ENCODE measurements around the gene SRP68. TPM values are rescaled to one million over a fixed set of nuclear protein-coding genes. Genes with fewer than 3 reads are reported as not detected.
"Not testable (repeated sequence)": the region's sequence is repeated elsewhere in the genome, so short reads cannot be mapped to it uniquely, and the experiment has no call there.

The SRP68 gene
- total RNA-seq, 8 experiments from 2014 or later = 21.2 to 70.9 (median 36.4) TPM

DNA sequence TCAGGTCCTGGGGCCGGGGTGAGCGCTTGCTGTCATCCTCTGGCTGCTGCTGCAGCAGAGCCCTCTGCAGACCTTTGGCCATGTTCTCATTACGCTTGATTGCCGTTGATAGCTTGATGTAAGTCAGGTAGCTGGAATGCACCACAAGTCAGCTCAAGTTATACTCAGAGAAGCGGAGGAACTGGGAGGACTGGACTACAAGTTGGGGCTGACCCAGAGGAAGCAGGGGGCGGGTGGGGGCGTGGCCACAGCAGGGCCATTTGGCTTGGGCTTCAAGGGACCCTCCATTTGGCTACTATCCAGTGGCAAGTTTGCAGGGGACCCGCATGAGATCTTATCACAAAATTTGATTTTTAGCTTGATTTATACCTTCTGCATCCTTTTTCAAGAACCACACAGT, 26.3 kb downstream of the SRP68 start:
- H3K27ac ChIP-seq = no peak overlapping the region
- ATAC-seq (replicated peaks in 6 of 8) = no peak
- 40 to 100% (median 85%) methylated on average over 1 to 2 of the region's 8 CpGs; no CpG with 5 or more reads in 2 of the 10 experiments for WGBS, 10 experiments
- peaks cover 0 to 17% of the 10 kb centered on the region in 2 donors for H3K4me1 ChIP-seq (replicated peaks in 1 of 2)
- in situ Hi-C loops (cut with MboI; ENCODE audit: low pct_unique_long_range_greater_than_20kb in 2 of 9, low sequenced_read_pairs in 9 of 9, unreplicated experiment in 9 of 9) = no loop called here
- no peak overlapping the region for H3K4me3 ChIP-seq

DNA sequence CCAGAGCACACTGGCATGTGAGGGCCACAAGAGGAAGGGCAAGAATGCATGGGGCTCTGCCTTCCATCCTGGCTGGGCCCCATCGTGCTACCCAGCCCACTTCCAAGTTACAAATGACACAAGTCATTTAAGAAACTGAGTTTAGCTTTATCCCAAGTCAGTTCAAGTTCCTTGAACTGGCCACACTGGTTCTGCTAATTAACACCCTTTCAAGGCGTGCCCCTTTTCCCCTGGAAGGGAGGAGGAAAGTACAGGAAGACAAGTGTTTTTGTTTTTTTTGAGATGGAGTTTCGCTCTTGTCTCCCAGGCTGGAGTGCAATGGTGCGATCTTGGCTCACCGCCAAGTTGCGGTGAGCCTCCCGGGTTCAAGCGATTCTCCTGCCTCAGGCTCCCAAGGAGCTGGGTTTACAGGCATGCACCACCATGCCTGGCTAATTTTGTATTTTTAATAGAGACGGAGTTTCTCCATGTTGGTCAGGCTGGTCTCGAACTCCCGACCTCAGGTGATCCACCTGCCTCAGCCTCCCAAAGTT, 27.8 kb downstream of the SRP68 start:
- H3K27ac ChIP-seq; in situ Hi-C loops (cut with MboI; ENCODE audit: low pct_unique_long_range_greater_than_20kb in 2 of 9, low sequenced_read_pairs in 9 of 9, unreplicated experiment in 9 of 9); H3K4me3 ChIP-seq; ATAC-seq (replicated peaks in 6 of 8): not testable (repeated sequence)
- peaks cover 4 to 12% of the 10 kb centered on the region in 2 donors for H3K4me1 ChIP-seq (replicated peaks in 1 of 2)
- 67 to 100% (median 95%) methylated on average over 2 to 6 of the region's 11 CpGs; no CpG with 5 or more reads in 3 of the 10 experiments for WGBS, 10 experiments

DNA sequence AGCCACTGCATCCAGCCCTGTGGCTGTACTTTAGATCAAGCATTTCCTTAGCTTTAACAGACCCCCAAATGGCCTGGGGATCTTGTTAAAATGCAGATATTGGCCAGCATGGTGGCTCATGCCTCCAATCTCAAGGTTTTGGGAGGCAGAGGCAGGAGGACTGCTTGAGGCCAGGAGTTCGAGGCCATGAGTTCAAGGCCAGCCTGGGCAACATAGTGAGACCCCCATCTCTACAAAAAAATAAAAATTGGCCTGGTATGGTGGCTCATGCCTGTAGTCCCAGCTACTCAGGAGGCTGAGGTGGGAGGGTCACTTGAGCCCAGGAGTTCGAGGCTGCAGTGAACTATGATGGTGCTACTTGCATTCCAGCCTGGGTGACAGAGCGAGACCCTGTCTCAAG, 29.4 kb downstream of the SRP68 start:
- ATAC-seq (replicated peaks in 6 of 8); in situ Hi-C loops (cut with MboI; ENCODE audit: low pct_unique_long_range_greater_than_20kb in 2 of 9, low sequenced_read_pairs in 9 of 9, unreplicated experiment in 9 of 9); H3K4me3 ChIP-seq; H3K27ac ChIP-seq; H3K4me1 ChIP-seq (replicated peaks in 1 of 2): not testable (repeated sequence)
- WGBS, 10 experiments = 92 to 100% (median 100%) methylated on average over 1 to 3 of the region's 3 CpGs; no CpG with 5 or more reads in 3 of the 10 experiments

DNA sequence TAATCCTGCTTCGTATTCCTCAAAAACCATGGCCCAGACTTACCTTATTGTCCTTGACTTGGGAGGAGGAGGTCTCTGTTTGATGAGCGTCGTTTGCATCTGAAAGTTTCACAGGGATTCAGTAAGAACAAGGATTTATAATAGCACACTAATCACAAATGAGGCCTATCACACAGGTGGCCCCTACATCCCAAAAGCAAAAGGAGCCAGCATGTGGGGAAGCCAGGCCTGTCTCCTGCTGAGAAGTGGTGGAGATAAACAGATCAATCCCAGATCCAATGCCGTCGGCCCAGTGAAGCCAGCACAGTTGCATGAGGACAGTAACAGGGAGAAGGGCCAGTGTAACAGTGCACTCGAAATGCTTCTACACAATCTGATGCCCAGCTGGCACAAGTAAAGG, 31.9 kb downstream of the SRP68 start:
- Histone ChIP-seq H3K4me3 (no peak overlapping the region), H3K27ac (no peak overlapping the region), H3K4me1 (replicated peaks in 1 of 2) (peaks cover 7 to 13% of the 10 kb centered on the region in 2 donors)
- WGBS, 10 experiments = 47 to 94% (median 67%) methylated on average over 1 to 5 of the region's 6 CpGs; no CpG with 5 or more reads in 2 of the 10 experiments
- no peak for ATAC-seq (replicated peaks in 6 of 8)
- in situ Hi-C loops (cut with MboI; ENCODE audit: low pct_unique_long_range_greater_than_20kb in 2 of 9, low sequenced_read_pairs in 9 of 9, unreplicated experiment in 9 of 9) = no loop called here

DNA sequence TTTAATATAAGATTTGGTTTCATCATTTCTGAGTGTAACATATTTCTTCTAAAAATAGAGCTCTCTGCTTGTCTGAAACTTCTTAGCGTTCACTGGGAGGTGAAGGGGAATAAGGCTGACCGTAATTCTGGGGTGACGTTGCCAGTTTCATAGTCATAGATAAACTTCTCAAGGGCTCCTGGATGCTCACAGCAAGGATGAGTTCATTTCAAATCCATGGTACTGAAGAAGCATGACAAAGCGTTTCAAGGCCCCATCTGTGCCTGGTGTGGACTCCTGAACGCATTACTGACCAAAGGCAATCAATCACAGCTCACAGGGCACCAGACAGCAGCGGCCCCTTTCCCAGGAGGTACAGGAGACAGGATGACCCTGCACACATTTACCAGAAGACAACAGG, 33.2 kb downstream of the SRP68 start:
- in situ Hi-C loops (cut with MboI; ENCODE audit: low pct_unique_long_range_greater_than_20kb in 2 of 9, low sequenced_read_pairs in 9 of 9, unreplicated experiment in 9 of 9) = no loop called here
- no peak overlapping the region for H3K27ac ChIP-seq
- 53 to 100% (median 80%) methylated on average over 2 to 5 of the region's 6 CpGs; no CpG with 5 or more reads in 2 of the 10 experiments for WGBS, 10 experiments

DNA sequence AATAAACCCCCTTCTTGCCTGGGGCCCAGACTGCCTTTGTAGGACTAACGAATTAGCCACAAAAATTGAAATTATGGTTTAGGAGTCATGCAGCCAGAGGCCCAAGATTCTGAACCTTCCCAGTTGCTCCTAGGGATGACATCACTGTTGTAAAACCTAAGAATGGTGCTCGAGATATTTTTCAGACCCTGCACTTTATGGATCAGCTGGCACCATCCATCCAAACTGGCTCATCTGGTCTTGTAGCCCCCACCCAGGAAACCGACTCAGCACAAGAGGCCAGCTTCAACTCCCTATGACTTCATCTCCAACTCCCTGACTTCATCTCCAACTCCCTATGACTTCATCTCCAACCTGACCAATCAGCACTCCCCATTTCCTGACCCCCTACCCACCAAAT, 34.3 kb downstream of the SRP68 start:
- in situ Hi-C loops (cut with MboI; ENCODE audit: low pct_unique_long_range_greater_than_20kb in 2 of 9, low sequenced_read_pairs in 9 of 9, unreplicated experiment in 9 of 9) = no loop called here
- 50 to 100% (median 90%) methylated on average over 1 to 3 of the region's 3 CpGs; no CpG with 5 or more reads in 3 of the 10 experiments for WGBS, 10 experiments
- no peak for ATAC-seq (replicated peaks in 6 of 8)
- H3K4me3 ChIP-seq = no peak overlapping the region
- no peak overlapping the region for H3K27ac ChIP-seq
- H3K4me1 ChIP-seq (replicated peaks in 1 of 2) = peaks cover 7 to 17% of the 10 kb centered on the region in 2 donors

More for the DNA sequence above, 33.2 kb downstream of the SRP68 start:
- ATAC-seq (replicated peaks in 6 of 8) = peak in 6 of 8 experiments; percentile 45 to 96 (median 84)
- no peak overlapping the region for H3K4me3 ChIP-seq
- peaks cover 7 to 17% of the 10 kb centered on the region in 2 donors for H3K4me1 ChIP-seq (replicated peaks in 1 of 2)

DNA sequence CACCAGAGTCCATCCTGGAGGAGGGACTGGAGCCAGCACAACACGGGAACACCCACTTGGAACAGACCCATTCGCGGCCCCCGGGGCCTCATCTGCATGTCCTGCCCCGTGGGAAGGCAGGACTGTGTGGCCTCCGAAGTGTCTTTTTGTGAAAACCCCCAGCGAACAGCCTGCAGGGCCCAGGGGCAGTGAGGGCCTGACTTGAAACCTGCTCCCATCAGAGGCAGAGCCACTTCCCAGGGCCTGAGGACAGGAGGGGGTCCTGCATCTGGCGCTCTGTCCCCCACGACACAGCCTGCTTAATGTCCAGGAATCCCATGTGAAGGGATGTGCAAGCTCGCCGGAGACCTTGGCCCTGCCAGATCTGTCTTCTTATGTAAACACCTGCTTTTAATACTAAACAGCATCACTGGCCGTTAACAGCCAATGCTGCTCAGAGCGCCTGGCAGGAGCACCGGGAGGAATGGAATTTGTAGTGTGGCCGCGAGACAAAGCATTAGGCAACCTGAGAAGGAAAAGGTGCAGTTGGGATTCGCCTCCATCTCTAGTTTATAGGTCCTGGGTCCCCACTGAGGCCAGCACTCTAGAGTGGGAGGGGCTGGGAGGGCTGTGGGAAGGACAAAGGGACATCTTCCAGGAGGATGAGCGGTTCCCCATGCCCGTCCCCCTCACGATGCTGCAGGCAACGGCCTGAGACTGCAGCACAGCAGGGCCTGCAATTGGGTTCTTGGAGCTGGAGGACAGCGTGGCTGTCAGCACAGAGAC, 35.6 kb downstream of the SRP68 start:
- 31 to 71% (median 42%) methylated on average over 1 to 10 of the region's 22 CpGs; no CpG with 5 or more reads in 3 of the 10 experiments for WGBS, 10 experiments
- H3K4me1 ChIP-seq (replicated peaks in 1 of 2) = peaks cover 7 to 17% of the 10 kb centered on the region in 2 donors
- peak; percentile 25 to 94 (median 63) for ATAC-seq (replicated peaks in 6 of 8)
- no peak overlapping the region for H3K4me3 ChIP-seq
- in situ Hi-C loops (cut with MboI; ENCODE audit: low pct_unique_long_range_greater_than_20kb in 2 of 9, low sequenced_read_pairs in 9 of 9, unreplicated experiment in 9 of 9) = no loop called here
- no peak overlapping the region for H3K27ac ChIP-seq

DNA sequence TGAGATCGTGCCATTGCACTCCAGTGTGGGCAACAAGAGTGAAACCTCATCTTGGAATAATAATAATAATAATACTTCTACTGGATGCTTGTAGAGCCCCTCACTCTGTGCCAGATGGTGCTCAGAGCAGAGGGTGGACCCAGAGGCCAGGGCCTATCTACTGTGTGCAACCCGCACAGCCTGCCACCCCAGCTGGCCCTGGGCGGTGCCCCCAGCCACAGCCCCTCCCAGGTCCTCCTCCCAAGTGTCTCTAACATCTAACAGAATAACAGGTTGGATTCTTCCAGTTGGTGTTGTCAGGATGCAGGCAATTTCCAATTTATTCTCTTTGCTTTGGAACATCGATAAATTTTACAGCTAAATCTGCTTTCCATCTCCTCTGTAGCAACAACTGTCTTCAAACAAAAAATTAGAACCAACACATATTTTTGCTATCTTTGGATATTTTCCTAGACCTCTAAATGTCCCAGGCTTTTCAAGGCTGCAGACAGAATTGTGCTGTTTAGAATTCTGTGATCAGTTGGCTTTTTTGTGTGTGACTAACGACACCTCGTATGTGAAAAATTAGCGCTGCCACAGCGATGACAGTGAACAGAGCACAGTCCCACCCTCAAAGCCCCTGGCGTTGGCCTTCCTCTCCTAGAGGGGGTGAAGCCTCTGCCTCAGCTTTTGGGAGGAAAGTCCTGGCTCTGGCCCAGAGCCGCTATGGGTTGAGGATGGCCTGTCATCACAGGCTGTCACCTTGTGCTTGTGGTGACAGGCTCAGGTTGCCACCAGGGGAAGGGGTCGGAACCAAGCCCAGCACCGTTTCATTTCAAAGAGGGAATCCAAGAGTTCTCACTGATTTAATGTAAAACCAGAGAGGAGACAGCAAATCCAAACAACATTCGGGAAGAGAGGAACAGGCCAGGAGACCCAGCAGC, 37.6 kb downstream of the SRP68 start:
- WGBS, 10 experiments = 0 to 100% (median 77%) methylated on average over 1 to 11 of the region's 13 CpGs; no CpG with 5 or more reads in 1 of the 10 experiments
- Histone ChIP-seq H3K27ac (no peak overlapping the region), H3K4me3 (no peak overlapping the region), H3K4me1 (replicated peaks in 1 of 2) (peaks cover 7 to 20% of the 10 kb centered on the region in 2 donors)
- peak in 3 of 8 experiments; percentile 22 to 77 (median 45) for ATAC-seq (replicated peaks in 6 of 8)
- in situ Hi-C loops (cut with MboI; ENCODE audit: low pct_unique_long_range_greater_than_20kb in 2 of 9, low sequenced_read_pairs in 9 of 9, unreplicated experiment in 9 of 9) = no loop called here

DNA sequence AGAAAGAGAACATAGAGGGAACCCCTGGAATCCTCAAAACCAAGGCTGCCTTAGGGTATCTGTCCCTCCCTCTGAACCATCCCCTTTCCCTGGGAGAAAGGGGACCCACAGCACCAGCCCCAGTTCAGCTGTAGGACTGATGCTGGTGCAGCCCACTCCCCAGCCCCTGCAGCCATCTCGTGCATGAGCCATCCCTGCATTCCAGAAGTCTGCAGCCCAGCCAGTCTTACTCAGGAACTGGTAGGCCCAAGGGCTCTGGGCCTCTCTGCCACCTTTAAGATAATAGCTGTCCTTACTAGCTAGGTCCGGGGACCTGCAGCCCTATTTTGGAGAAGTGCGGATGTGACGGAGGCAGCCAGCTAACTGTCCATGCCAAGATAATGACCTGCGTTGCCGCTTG, 39.2 kb downstream of the SRP68 start:
- in situ Hi-C loops (cut with MboI; ENCODE audit: low pct_unique_long_range_greater_than_20kb in 2 of 9, low sequenced_read_pairs in 9 of 9, unreplicated experiment in 9 of 9) = no loop called here
- WGBS, 10 experiments = 75 to 100% (median 92%) methylated on average over 1 to 5 of the region's 6 CpGs; no CpG with 5 or more reads in 2 of the 10 experiments
- H3K27ac ChIP-seq = no peak overlapping the region
- H3K4me1 ChIP-seq (replicated peaks in 1 of 2) = peaks cover 7 to 22% of the 10 kb centered on the region in 2 donors
- no peak for ATAC-seq (replicated peaks in 6 of 8)
- H3K4me3 ChIP-seq = no peak overlapping the region

DNA sequence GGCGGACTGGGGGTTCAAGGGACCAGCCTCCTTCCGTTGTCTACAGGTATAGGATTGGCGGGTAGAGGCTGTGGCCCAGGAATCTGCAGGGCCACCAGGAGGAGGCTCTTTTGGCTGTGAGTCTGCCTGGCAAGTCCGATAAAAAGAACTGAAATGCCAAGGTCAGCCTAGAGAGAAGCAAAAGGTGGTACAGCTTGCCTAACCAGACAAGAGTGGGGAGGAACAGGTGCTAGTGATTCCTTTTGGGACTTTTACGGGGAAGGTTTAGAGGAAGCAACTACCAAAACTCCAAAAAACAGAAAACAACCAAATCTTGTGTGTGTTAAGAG, 39.6 kb downstream of the SRP68 start:
- no peak overlapping the region for H3K4me3 ChIP-seq
- H3K27ac ChIP-seq = no peak overlapping the region
- 80 to 100% (median 100%) methylated on average over 1 to 4 of the region's 5 CpGs; no CpG with 5 or more reads in 1 of the 10 experiments for WGBS, 10 experiments
- H3K4me1 ChIP-seq (replicated peaks in 1 of 2) = peaks cover 7 to 22% of the 10 kb centered on the region in 2 donors
- ATAC-seq (replicated peaks in 6 of 8) = no peak
- in situ Hi-C loops (cut with MboI; ENCODE audit: low pct_unique_long_range_greater_than_20kb in 2 of 9, low sequenced_read_pairs in 9 of 9, unreplicated experiment in 9 of 9) = no loop called here

DNA sequence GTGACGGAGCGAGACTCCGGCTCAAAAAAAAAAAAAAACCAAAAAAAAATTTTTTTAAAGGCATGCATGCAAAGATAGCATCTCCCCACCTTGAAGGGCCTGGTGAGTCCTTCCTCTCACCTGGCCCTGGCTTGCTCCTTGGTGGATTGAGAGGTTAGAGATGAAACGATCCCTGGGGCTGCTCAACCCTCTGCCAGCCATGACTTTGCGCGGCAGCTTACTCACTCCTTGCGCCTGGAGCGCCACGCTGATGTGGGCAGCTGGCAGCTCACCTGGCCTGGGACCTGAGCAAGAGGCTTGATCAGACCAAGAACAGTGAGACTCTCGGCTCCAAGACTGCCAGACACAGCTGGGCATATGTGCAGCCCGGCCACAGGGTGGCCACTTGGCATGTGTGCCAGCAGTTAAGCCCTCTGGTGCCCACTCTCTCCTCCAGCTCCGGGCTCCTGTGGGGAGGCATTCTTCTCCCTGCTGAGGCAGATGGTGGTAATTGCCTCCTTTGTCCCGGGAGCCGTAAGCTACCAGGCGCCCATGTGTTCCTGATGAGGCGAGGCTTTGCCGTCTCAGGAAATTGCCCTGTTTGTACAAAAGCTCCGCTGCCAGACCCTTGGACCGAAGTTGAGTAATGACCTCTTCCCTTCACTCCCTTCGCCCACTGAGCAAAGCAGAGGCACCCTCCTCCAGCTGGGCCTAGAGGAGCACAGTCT, 40.1 kb downstream of the SRP68 start:
- in situ Hi-C loops (cut with MboI; ENCODE audit: low pct_unique_long_range_greater_than_20kb in 2 of 9, low sequenced_read_pairs in 9 of 9, unreplicated experiment in 9 of 9) = no loop called here
- ATAC-seq (replicated peaks in 6 of 8) = no peak

DNA sequence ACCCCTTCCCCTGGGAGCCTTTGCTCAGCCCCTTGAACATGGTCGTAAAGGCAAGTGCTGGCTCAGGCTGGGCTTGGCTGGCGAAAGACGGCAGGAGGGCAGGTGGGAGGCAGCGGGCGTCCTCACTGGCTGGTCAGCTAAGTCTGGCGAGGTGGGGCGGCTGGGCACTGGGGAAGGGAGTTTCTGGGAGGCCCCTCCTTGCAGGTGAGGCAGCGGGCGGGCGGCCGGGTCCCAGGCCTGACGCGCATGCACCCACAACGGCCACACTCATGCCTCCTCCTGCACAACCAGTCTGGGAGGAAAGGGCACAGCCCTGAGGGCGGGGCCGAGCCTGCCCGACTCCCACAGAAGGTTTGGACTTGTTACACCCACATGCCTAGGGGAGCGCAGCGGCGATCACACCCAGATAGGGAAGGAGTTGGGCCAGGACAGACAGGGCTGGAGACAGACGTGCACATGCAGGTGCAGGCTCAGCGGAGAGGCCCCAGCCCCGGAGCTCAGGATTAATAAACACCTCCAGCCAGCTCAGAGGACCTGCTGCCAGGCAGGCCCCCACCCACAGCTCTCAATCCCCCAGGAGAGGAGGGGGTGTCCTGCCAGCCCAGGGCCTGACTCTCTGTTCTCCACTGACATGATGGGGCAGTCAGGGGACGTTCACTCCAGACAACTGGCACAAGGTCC, 45.0 kb downstream of the SRP68 start, which contains the start of gene EVPL:
EVPL (minus strand) TSS at position 148 of the 681 bp plus-strand sequence; CDS start at position 40, 108 bp downstream.
- in situ Hi-C loops (cut with MboI; ENCODE audit: low pct_unique_long_range_greater_than_20kb in 2 of 9, low sequenced_read_pairs in 9 of 9, unreplicated experiment in 9 of 9) = no loop called here
- peak in 3 of 8 experiments; percentile 79 to 91 (median 86) for ATAC-seq (replicated peaks in 6 of 8)
- H3K4me3 ChIP-seq = no peak within 1 kb of the TSS
- WGBS, 10 experiments = 88 to 90% methylated on average over 2 to 6 of the region's 24 CpGs; no CpG with 5 or more reads in 8 of the 10 experiments
- no peak within 1 kb of the TSS for H3K27ac ChIP-seq
- H3K4me1 ChIP-seq (replicated peaks in 1 of 2) = peaks cover 7 to 10% of the 10 kb centered on the region in 2 donors

More for the DNA sequence above, 40.1 kb downstream of the SRP68 start:
- H3K4me1 ChIP-seq (replicated peaks in 1 of 2) = peaks cover 7 to 22% of the 10 kb centered on the region in 2 donors
- no peak overlapping the region for H3K4me3 ChIP-seq
- H3K27ac ChIP-seq = no peak overlapping the region
- WGBS, 10 experiments = 60 to 94% (median 70%) methylated on average over 3 to 9 of the region's 20 CpGs; no CpG with 5 or more reads in 4 of the 10 experiments

Measured in motor neuron (in vitro differentiated cells).